HepG2 (cell line): ENCODE measurements around the gene HSP90AB1. TPM values are rescaled to one million over a fixed set of nuclear protein-coding genes. Genes with fewer than 3 reads are reported as not detected.

Experiments used
- AGO1 ChIP-seq: fragments of 200-400 bp; formaldehyde crosslinking; IDR thresholded peaks from 2 replicates; pipeline ENCODE4 v1.6.1; 2017; ENCODE audit warnings: mild to moderate bottlenecking, low read depth, low read length, moderate library complexity; ENCODE audit not compliant: poor library complexity, severe bottlenecking
- BCL3 ChIP-seq: sonication (generic); formaldehyde crosslinking; IDR thresholded peaks from 2 replicates; pipeline ENCODE4 v1.5.1; 2020; ENCODE audit warnings: mild to moderate bottlenecking, missing genetic modification reagents, moderate library complexity
- DRAP1 ChIP-seq: IDR thresholded peaks from 2 replicates; pipeline ENCODE4 v1.6.1; 2016; ENCODE audit warnings: missing genetic modification reagents, missing compliant biosample characterization
- ETV5 ChIP-seq: IDR thresholded peaks from 2 replicates; pipeline ENCODE4 v1.6.1; 2018; ENCODE audit warnings: missing biosample characterization, missing genetic modification reagents, inconsistent platforms, borderline replicate concordance
- HBP1 ChIP-seq: IDR thresholded peaks from 2 replicates; pipeline ENCODE4 v1.6.1; 2016; ENCODE audit warnings: low read depth, control low read depth
- HMGXB4 ChIP-seq, 2 experiments: sonication (generic) in 1 of 2; formaldehyde crosslinking in 1 of 2; IDR thresholded peaks; 2 replicates each; pipeline versions ENCODE4 v1.4.0 to v1.6.1; 2018 to 2020; ENCODE audit warnings: missing genetic modification reagents in 2 of 2, borderline replicate concordance in 1 of 2, low read depth in 1 of 2, mild to moderate bottlenecking in 1 of 2, missing biosample characterization in 1 of 2
- IKZF4 ChIP-seq: sonication (generic); formaldehyde crosslinking; IDR thresholded peaks from 2 replicates; pipeline ENCODE4 v1.5.1; 2020; ENCODE audit warnings: borderline replicate concordance, mild to moderate bottlenecking, low read depth, missing genetic modification reagents; ENCODE audit errors: not compliant biosample characterization
- KDM5B ChIP-seq: sonication (generic); formaldehyde crosslinking; IDR thresholded peaks from 2 replicates; pipeline ENCODE4 v1.4.0; 2020; ENCODE audit warnings: missing genetic modification reagents, mild to moderate bottlenecking, borderline replicate concordance
- LCORL ChIP-seq, 2 experiments: fragments of 450-650 bp in 1 of 2; sonication (generic) in 1 of 2; formaldehyde crosslinking in 1 of 2; IDR thresholded peaks; 2 replicates each; pipeline versions ENCODE4 v1.5.0 to v1.6.1; 2017 to 2020; ENCODE audit warnings: antibody characterized with exemption in 1 of 2, missing genetic modification reagents in 1 of 2
- MXD3 ChIP-seq: IDR thresholded peaks from 2 replicates; pipeline ENCODE4 v1.6.1; 2016; ENCODE audit warnings: mild to moderate bottlenecking, missing biosample characterization, missing genetic modification reagents
- NR0B2 ChIP-seq: sonication (generic); formaldehyde crosslinking; IDR thresholded peaks from 2 replicates; pipeline ENCODE4 v1.4.0; 2020; ENCODE audit warnings: mild to moderate bottlenecking, missing genetic modification reagents
- ZBTB4 ChIP-seq: sonication (generic); formaldehyde crosslinking; IDR thresholded peaks from 2 replicates; pipeline ENCODE4 v1.4.0; 2020; ENCODE audit warnings: missing genetic modification reagents, mild to moderate bottlenecking, borderline replicate concordance
- ZNF292 ChIP-seq: sonication (generic); formaldehyde crosslinking; IDR thresholded peaks from 2 replicates; pipeline ENCODE4 v1.8.1; 2022; ENCODE audit warnings: mild to moderate bottlenecking, low read depth, missing genetic modification reagents, borderline replicate concordance
- ZNF616 ChIP-seq: sonication (generic); formaldehyde crosslinking; IDR thresholded peaks from 2 replicates; pipeline ENCODE4 v1.5.0; 2020; ENCODE audit warnings: low read depth, mild to moderate bottlenecking, missing genetic modification reagents
- ZNF619 ChIP-seq: sonication (generic); formaldehyde crosslinking; IDR thresholded peaks from 2 replicates; pipeline ENCODE4 v1.4.0; 2020; ENCODE audit warnings: mild to moderate bottlenecking, missing genetic modification reagents
- polyA plus RNA-seq, 8 experiments: library from polyadenylated mRNA; depleted of rRNA in 3 of 8; stranded (reverse) in 7 of 8; unstranded in 1 of 8; fragments of >200 nt; fragmentation: Illumina TruSeq in 4 of 8; extraction: Trizol in 4 of 8; gene quantifications; 2 replicates each; pipeline versions ENCODE4 v1.2.1 to v1.2.3, GENCODE V29; 2011 to 2016; ENCODE audit warnings: low read depth in 4 of 8, missing spikeins in 1 of 8, mixed read lengths in 1 of 8; ENCODE audit not compliant: insufficient read depth in 1 of 8
- total RNA-seq, 5 experiments: library from RNA; depleted of rRNA; stranded (reverse); fragments of >200 nt; fragmentation: Illumina TruSeq; extraction: Trizol; gene quantifications; 2 replicates each; pipeline ENCODE4 v1.2.3, GENCODE V29; 2016; ENCODE audit warnings: low read depth in 1 of 5

HSP90AB1 gene
- total and polyA plus RNA-seq, 2 of the 13 experiments (the other 11 are each of a cell fraction or from before 2014, with no cell fraction given) = 1,325 to 1,472 TPM

GRCh38 chr6:44221291-44221960, 25.5 kb upstream of the HSP90AB1 start (continued):
- TF ChIP-seq HMGXB4 (CRISPR knock-in tag; IDR thresholded peaks at IDR 0.05; ENCODE audit: borderline replicate concordance in 1 of 2, low read depth in 1 of 2) (peak; percentile 88 to 94), BCL3 (CRISPR knock-in tag) (0 out of 2 replicates have a peak, but pooled peaks have one; percentile 55), LCORL (IDR thresholded peaks at IDR 0.05) (no peak), LCORL (CRISPR knock-in tag; IDR thresholded peaks at IDR 0.05) (peak; percentile 88), AGO1 (no peak), DRAP1 (0 out of 2 replicates have a peak, but pooled peaks have one; percentile 12), ZNF292 (CRISPR knock-in tag) (0 out of 2 replicates have a peak, but pooled peaks have one; percentile 14), IKZF4 (no peak), HBP1 (CRISPR knock-in tag) (0 out of 2 replicates have a peak, but pooled peaks have one; percentile 44), KDM5B (CRISPR knock-in tag) (peak; percentile 29), ZBTB4 (CRISPR knock-in tag) (peak; percentile 91; the same call in 1 of the 2 replicates), MXD3 (0 out of 2 replicates have a peak, but pooled peaks have one; percentile 15), ETV5 (CRISPR knock-in tag) (peak; percentile 49; the same call in 1 of the 2 replicates), ZNF616 (CRISPR knock-in tag) (no peak), NR0B2 (CRISPR knock-in tag) (peak; percentile 75; the same call in 1 of the 2 replicates), ZNF619 (CRISPR knock-in tag) (peak; percentile 52; the same call in 1 of the 2 replicates)
